ENCODE results near the gene ADAMTSL3.

DNA sequence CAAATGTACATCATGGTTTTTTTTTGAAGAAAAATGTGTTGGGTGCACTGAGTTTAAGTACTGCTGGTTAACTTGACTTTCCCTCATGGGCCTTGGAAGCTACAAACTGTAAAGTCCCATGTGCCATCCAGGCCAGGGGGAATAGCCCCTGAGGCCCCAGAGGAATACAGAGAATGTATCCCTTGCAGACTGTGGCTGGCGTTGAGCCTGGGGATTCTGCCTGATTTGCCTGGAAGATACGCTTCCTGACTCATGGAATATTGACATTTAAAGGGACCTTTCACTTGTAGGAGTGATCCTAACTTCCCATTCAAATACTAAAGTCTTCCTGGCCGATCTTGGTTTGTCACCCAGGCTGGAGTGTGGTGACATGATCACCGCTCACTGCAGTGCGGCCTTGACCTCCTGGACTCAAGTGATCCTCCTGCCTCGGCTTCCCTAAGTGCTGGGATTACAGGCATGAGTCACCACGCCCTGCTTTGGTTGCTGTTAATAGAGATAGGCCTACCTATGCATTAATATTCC, 42.0 kb downstream of the ADAMTSL3 start:
- TF ChIP-seq, protein P1, sequence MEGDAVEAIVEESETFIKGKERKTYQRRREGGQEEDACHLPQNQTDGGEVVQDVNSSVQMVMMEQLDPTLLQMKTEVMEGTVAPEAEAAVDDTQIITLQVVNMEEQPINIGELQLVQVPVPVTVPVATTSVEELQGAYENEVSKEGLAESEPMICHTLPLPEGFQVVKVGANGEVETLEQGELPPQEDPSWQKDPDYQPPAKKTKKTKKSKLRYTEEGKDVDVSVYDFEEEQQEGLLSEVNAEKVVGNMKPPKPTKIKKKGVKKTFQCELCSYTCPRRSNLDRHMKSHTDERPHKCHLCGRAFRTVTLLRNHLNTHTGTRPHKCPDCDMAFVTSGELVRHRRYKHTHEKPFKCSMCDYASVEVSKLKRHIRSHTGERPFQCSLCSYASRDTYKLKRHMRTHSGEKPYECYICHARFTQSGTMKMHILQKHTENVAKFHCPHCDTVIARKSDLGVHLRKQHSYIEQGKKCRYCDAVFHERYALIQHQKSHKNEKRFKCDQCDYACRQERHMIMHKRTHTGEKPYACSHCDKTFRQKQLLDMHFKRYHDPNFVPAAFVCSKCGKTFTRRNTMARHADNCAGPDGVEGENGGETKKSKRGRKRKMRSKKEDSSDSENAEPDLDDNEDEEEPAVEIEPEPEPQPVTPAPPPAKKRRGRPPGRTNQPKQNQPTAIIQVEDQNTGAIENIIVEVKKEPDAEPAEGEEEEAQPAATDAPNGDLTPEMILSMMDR (conservative IDR thresholded peaks at IDR 0.05; ENCODE audit: low read length), result no peak
- no peak for TF ChIP-seq EZH2phosphoT487 (IDR thresholded peaks at IDR 0.05; ENCODE audit: borderline replicate concordance)
